HL-60 (cell line): ENCODE data around the gene SS18.

ENCODE experiments used
- DNase-seq, 2 experiments: peaks; one replicate each; pipeline ENCODE4 v3.0.0-alpha.2; 2010 to 2020; ENCODE audit warnings: low read depth in 1 of 2, low spot score in 1 of 2
- H3K27ac ChIP-seq: fragments of 250-450 bp; sonication (Bioruptor Pico); replicated peaks from 2 replicates; pipeline ENCODE4 v1.5.1; 2020; ENCODE audit warnings: mild to moderate bottlenecking, moderate library complexity
- H3K27me3 ChIP-seq: fragments of 250-450 bp; sonication (Bioruptor Pico); 2 replicates; pipeline ENCODE4 v1.5.1; 2021; ENCODE audit warnings: mild to moderate bottlenecking, moderate library complexity; ENCODE audit not compliant: insufficient read depth, poor library complexity, severe bottlenecking
- H3K4me3 ChIP-seq: replicated peaks from 2 replicates; pipeline ENCODE4 v1.5.1; 2011; ENCODE audit warnings: mild to moderate bottlenecking, control low read depth, low read length; ENCODE audit not compliant: insufficient read depth
- CTCF ChIP-seq: IDR thresholded peaks from one replicate; pipeline ENCODE4 v1.5.1; 2011; ENCODE audit warnings: low read length, control low read depth, inconsistent platforms; ENCODE audit not compliant: insufficient read depth
- GABPA ChIP-seq: IDR thresholded peaks from 2 replicates; pipeline ENCODE4 v1.6.1; 2012; ENCODE audit warnings: low read depth
- POLR2AphosphoS5 ChIP-seq: IDR thresholded peaks from 2 replicates; pipeline ENCODE4 v1.6.1; 2012; ENCODE audit warnings: low read depth
- REST ChIP-seq: IDR thresholded peaks from 2 replicates; pipeline ENCODE4 v1.6.1; 2012; ENCODE audit warnings: low read depth; ENCODE audit not compliant: insufficient replicate concordance
- SPI1 ChIP-seq: IDR thresholded peaks from 2 replicates; pipeline ENCODE4 v1.6.1; 2012; ENCODE audit warnings: low read depth, mild to moderate bottlenecking, borderline replicate concordance

The SS18 gene

GRCh38 chr18:25982153-25982552 is 108.3 kb downstream of the SS18 start:
- no peak overlapping the region for H3K27ac ChIP-seq
- H3K27me3 ChIP-seq: peaks cover 9% of the 10 kb centered on the region
- DNase-seq: no peak
- no peak overlapping the region for H3K4me3 ChIP-seq
- TF ChIP-seq CTCF (no peak), POLR2AphosphoS5 (no peak), GABPA (no peak), REST (no peak), SPI1 (no peak)

GRCh38 chr18:25979369-25980040 is 110.9 kb downstream of the SS18 start:
- no peak for DNase-seq
- H3K4me3 ChIP-seq: no peak overlapping the region
- TF ChIP-seq GABPA (no peak), CTCF (no peak)
- H3K27me3 ChIP-seq: peaks cover 9% of the 10 kb centered on the region
- no peak overlapping the region for H3K27ac ChIP-seq

GRCh38 chr18:25976554-25976953 is 113.9 kb downstream of the SS18 start:
- no peak overlapping the region for H3K27ac ChIP-seq
- H3K4me3 ChIP-seq: no peak overlapping the region
- H3K27me3 ChIP-seq: no peaks in the 10 kb centered on the region
- no peak for DNase-seq
- TF ChIP-seq SPI1 (no peak), GABPA (no peak), POLR2AphosphoS5 (no peak), CTCF (no peak), REST (no peak)

- Histone ChIP-seq H3K27ac (no peak overlapping the region), H3K4me3 (no peak overlapping the region)
- DNase-seq: no peak
These were observed 115.8 kb downstream of the SS18 start for GRCh38 chr18:25974630-25975077.

More at GRCh38 chr18:25974630-25975077, 115.8 kb downstream of the SS18 start:
- no peaks in the 10 kb centered on the region for H3K27me3 ChIP-seq
- TF ChIP-seq REST: no peak
- no peak for TF ChIP-seq GABPA
- no peak for TF ChIP-seq POLR2AphosphoS5
- no peak for TF ChIP-seq SPI1
- TF ChIP-seq CTCF: no peak
